IMR-90 (cell line): ENCODE data around the gene TNFSF13B.

Experiments used
- BHLHE40 ChIP-seq: fragments of 150-350 bp; IDR thresholded peaks from 2 replicates; pipeline ENCODE4 v1.6.1; 2016; ENCODE audit warnings: mild to moderate bottlenecking, low read depth, low read length
- CHD1 ChIP-seq: IDR thresholded peaks from 2 replicates; pipeline ENCODE4 v1.6.1; 2012; ENCODE audit warnings: low read depth, low read length, improper control_type of control experiment
- FOS ChIP-seq: fragments of 150-350 bp; IDR thresholded peaks from 2 replicates; pipeline ENCODE4 v1.6.1; 2016; ENCODE audit warnings: low read depth, low read length
- MAFK ChIP-seq: IDR thresholded peaks from 2 replicates; pipeline ENCODE4 v1.6.1; 2012; ENCODE audit warnings: low read depth, low read length, improper control_type of control experiment
- MXI1 ChIP-seq: IDR thresholded peaks from 2 replicates; pipeline ENCODE4 v1.6.1; 2012; ENCODE audit warnings: low read depth, mild to moderate bottlenecking, low read length, moderate library complexity, borderline replicate concordance
- POLR2A ChIP-seq: IDR thresholded peaks from 2 replicates; pipeline ENCODE4 v1.6.1; 2012; ENCODE audit warnings: mild to moderate bottlenecking, low read depth, low read length
- RAD21 ChIP-seq: IDR thresholded peaks from 2 replicates; pipeline ENCODE4 v1.6.1; 2012; ENCODE audit warnings: low read length, improper control_type of control experiment
- RCOR1 ChIP-seq: IDR thresholded peaks from 2 replicates; pipeline ENCODE4 v1.6.1; 2012; ENCODE audit warnings: mild to moderate bottlenecking, low read length, improper control_type of control experiment; ENCODE audit not compliant: insufficient replicate concordance
- RFX5 ChIP-seq: IDR thresholded peaks from 2 replicates; pipeline ENCODE4 v1.8.0; 2012; ENCODE audit warnings: low read depth, mild to moderate bottlenecking, low read length, moderate library complexity
- SMC3 ChIP-seq: fragments of 150-350 bp; IDR thresholded peaks from 2 replicates; pipeline ENCODE4 v1.6.1; 2016; ENCODE audit warnings: low read depth, mild to moderate bottlenecking, antibody characterized with exemption, low read length, moderate library complexity
- USF2 ChIP-seq: fragments of 150-350 bp; IDR thresholded peaks from 2 replicates; pipeline ENCODE4 v1.6.1; 2017; ENCODE audit warnings: mild to moderate bottlenecking, antibody characterized with exemption, low read length, low read depth
- TF ChIP-seq, protein P1 (sequence below): conservative IDR thresholded peaks from 2 replicates; pipeline ENCODE4 v1.5.1; 2012; ENCODE audit warnings: mild to moderate bottlenecking, low read depth, low read length, improper control_type of control experiment
- TF ChIP-seq, protein P2 (sequence below): fragments of 150-350 bp; IDR thresholded peaks from 2 replicates; pipeline ENCODE4 v1.6.1; 2016; ENCODE audit warnings: low read depth, mild to moderate bottlenecking, low read length, moderate library complexity, borderline replicate concordance

DNA sequence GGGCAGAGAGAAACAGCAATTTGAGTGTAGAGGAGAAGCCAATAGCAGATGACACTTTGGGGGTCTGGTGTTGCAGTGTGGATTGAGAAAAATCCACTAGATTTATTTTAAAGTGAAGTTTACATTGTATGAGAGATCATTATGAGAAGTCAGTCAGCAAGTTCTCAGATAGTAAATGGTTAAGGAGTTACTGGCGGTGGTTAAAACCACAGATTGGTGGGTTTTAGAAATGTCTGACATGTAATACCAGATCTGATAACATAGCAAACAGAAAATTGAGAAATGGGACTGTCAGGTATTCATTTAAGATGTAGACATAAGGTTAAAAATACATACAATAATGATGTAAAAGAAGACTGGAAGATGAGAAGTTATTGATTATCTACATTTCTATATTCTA lies 44.1 kb upstream of the TNFSF13B start:
- TF ChIP-seq, protein P1, sequence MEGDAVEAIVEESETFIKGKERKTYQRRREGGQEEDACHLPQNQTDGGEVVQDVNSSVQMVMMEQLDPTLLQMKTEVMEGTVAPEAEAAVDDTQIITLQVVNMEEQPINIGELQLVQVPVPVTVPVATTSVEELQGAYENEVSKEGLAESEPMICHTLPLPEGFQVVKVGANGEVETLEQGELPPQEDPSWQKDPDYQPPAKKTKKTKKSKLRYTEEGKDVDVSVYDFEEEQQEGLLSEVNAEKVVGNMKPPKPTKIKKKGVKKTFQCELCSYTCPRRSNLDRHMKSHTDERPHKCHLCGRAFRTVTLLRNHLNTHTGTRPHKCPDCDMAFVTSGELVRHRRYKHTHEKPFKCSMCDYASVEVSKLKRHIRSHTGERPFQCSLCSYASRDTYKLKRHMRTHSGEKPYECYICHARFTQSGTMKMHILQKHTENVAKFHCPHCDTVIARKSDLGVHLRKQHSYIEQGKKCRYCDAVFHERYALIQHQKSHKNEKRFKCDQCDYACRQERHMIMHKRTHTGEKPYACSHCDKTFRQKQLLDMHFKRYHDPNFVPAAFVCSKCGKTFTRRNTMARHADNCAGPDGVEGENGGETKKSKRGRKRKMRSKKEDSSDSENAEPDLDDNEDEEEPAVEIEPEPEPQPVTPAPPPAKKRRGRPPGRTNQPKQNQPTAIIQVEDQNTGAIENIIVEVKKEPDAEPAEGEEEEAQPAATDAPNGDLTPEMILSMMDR: no peak
- TF ChIP-seq SMC3 (no peak), USF2 (no peak), RCOR1 (no peak), CHD1 (no peak), POLR2A (no peak), MAFK (no peak), MXI1 (no peak), RAD21 (no peak), BHLHE40 (no peak), RFX5 (no peak), FOS (no peak)
- TF ChIP-seq, protein P2, sequence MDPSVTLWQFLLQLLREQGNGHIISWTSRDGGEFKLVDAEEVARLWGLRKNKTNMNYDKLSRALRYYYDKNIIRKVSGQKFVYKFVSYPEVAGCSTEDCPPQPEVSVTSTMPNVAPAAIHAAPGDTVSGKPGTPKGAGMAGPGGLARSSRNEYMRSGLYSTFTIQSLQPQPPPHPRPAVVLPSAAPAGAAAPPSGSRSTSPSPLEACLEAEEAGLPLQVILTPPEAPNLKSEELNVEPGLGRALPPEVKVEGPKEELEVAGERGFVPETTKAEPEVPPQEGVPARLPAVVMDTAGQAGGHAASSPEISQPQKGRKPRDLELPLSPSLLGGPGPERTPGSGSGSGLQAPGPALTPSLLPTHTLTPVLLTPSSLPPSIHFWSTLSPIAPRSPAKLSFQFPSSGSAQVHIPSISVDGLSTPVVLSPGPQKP: no peak
